ENCODE results near the gene LEFTY1.

DNA sequence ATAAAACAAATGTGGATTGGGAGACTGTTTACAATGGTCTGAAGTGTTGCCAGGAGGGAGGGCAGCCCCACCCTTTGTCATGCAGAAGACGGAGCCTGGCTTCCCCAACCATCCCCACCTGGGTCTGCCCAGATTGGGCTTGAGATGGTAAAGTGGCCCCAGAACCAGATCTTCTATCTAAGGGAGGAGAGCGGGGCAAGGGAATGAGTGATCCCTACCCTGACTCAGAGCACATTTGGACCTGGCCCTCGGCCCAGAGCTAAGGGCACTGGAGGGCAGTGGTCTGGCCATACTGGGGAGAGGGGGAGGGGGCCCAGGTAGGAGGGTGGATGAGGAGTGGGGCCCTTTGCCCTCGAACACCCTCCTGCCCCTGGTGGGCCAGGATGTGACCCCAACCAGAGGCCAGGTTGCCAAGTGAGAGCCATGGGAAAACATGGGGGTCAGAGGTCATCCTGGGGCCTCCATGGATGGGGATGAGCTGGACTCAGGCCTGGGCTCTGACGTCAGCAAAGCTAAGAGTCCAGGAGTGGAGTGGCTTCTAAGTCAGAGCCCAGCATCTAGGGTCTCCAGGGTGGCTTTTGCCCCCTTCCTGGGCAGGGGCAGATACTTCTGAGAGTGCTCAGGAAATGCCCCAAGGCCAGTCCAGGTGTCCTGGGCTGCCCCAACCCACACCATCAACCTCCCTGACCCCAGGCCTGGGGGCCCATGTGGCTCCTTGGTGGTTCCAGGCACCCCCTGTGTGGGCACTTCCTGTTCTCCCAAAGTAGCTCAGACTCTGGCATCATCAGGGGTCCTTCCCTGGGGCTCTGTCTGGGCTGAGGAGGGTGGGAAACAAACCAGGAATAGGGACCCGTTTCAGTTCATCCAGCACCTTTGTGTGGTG lies 1.6 kb upstream of the LEFTY1 start:
- TF ChIP-seq, protein P1, sequence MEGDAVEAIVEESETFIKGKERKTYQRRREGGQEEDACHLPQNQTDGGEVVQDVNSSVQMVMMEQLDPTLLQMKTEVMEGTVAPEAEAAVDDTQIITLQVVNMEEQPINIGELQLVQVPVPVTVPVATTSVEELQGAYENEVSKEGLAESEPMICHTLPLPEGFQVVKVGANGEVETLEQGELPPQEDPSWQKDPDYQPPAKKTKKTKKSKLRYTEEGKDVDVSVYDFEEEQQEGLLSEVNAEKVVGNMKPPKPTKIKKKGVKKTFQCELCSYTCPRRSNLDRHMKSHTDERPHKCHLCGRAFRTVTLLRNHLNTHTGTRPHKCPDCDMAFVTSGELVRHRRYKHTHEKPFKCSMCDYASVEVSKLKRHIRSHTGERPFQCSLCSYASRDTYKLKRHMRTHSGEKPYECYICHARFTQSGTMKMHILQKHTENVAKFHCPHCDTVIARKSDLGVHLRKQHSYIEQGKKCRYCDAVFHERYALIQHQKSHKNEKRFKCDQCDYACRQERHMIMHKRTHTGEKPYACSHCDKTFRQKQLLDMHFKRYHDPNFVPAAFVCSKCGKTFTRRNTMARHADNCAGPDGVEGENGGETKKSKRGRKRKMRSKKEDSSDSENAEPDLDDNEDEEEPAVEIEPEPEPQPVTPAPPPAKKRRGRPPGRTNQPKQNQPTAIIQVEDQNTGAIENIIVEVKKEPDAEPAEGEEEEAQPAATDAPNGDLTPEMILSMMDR (conservative IDR thresholded peaks at IDR 0.05 in 1 of 2, IDR thresholded peaks at IDR 0.05 in 1 of 2; ENCODE audit: extremely low read depth in 1 of 2, insufficient read depth in 1 of 2, low read depth in 1 of 2, low read length in 2 of 2), result no peak
- TF ChIP-seq EZH2 (IDR thresholded peaks at IDR 0.05; ENCODE audit: borderline replicate concordance, low read length), result no peak

Data from mammary epithelial cell (primary cell).